Lung (tissue), 12 donors: Measurements from ENCODE around the gene MAN1A1. TPM values are rescaled to one million over a fixed set of nuclear protein-coding genes. Genes with fewer than 3 reads are reported as not detected.

Experiments
- ATAC-seq: fragments of 200-7000 bp; cut with Tn5 transposase; one replicate; pipeline ENCODE4 v1.9.1; 2020; ENCODE audit warnings: moderate number of reproducible peaks; ENCODE audit not compliant: insufficient read depth, low FRiP score
- DNase-seq, 3 donors: peaks; one replicate each; pipeline ENCODE4 v3.0.0-alpha.2; 2013 to 2017
- H3K27ac ChIP-seq, 2 donors: one replicate each; pipeline ENCODE4 v1.5.1; 2013; ENCODE audit warnings: mild to moderate bottlenecking in 2 of 2, moderate library complexity in 2 of 2, control low read depth in 1 of 2, inconsistent platforms in 1 of 2, low read depth in 1 of 2, low read length in 1 of 2
- H3K27me3 ChIP-seq, 3 donors: one replicate each; pipeline ENCODE4 v1.5.1; 2013; ENCODE audit warnings: low read length in 2 of 3; ENCODE audit not compliant: control insufficient read depth in 3 of 3, insufficient read depth in 3 of 3
- H3K36me3 ChIP-seq, 4 donors: one replicate each; pipeline ENCODE4 v1.5.1; 2013; ENCODE audit warnings: low read length in 4 of 4, mild to moderate bottlenecking in 1 of 4, moderate library complexity in 1 of 4; ENCODE audit not compliant: control insufficient read depth in 4 of 4, insufficient read depth in 4 of 4
- H3K4me1 ChIP-seq, 5 donors: one replicate each; pipeline ENCODE4 v1.5.1; 2013; ENCODE audit warnings: low read length in 5 of 5, mild to moderate bottlenecking in 2 of 5, moderate library complexity in 1 of 5; ENCODE audit not compliant: control insufficient read depth in 5 of 5, insufficient read depth in 5 of 5
- H3K4me3 ChIP-seq: one replicate; pipeline ENCODE4 v1.5.1; 2013; ENCODE audit warnings: mild to moderate bottlenecking, control low read depth, moderate library complexity
- H3K9ac ChIP-seq, 2 donors: one replicate each; pipeline ENCODE4 v1.5.1; 2013; ENCODE audit warnings: low read length in 2 of 2, control low read depth in 1 of 2; ENCODE audit not compliant: insufficient read depth in 1 of 2
- H3K9me3 ChIP-seq, 4 donors: one replicate each; pipeline ENCODE4 v1.5.1; 2013; ENCODE audit warnings: low read length in 3 of 4, mild to moderate bottlenecking in 1 of 4, moderate library complexity in 1 of 4; ENCODE audit not compliant: control insufficient read depth in 4 of 4, insufficient read depth in 3 of 4
- CTCF ChIP-seq: IDR thresholded peaks from 2 replicates; pipeline ENCODE4 v1.5.1; 2012; ENCODE audit warnings: mild to moderate bottlenecking; ENCODE audit errors: control extremely low read depth, extremely low read depth
- WGBS, 2 donors: extraction: QIAGEN DNeasy Blood & Tissue Kit; methylation state at CpG; one replicate each; pipeline ENCODE4 v1.1.7; 2013; 5-methylcytosine and 5-hydroxymethylcytosine counted together
- polyA plus RNA-seq, 2 donors: library from polyadenylated mRNA; stranded (reverse); fragments of 200-250 nt; gene quantifications; one replicate each; pipeline ENCODE4 v1.2.1, GENCODE V29; 2013
- total RNA-seq, 2 donors: library from RNA; depleted of rRNA in 1 of 2; stranded (reverse); fragments of >200 nt in 1 of 2; gene quantifications; one replicate each; pipeline ENCODE4 v1.2.1, GENCODE V29; 2014 to 2021
- donor health status: control.
- donor health status: control.
- donor health status: Bipolar disorder and iron deficiency.
- donor health status: healthy.
- donor health status: DM: yes; HTN: yes; CAD: no.

The MAN1A1 gene
- total and polyA plus RNA-seq, 4 donors = 13.9 to 71.0 (median 48.2) TPM

GRCh38 chr6:119370080-119370479 lies 20.5 kb upstream of the MAN1A1 start:
- ATAC-seq (no peak), DNase-seq (no peak)
- Histone ChIP-seq H3K4me1 (peaks cover 0 to 5% (median 2%) of the 10 kb centered on the region in 5 donors), H3K27me3 (no peaks in the 10 kb centered on the region), H3K9me3 (no peaks in the 10 kb centered on the region), H3K27ac (no peak overlapping the region), H3K9ac (no peak overlapping the region), H3K4me3 (no peak overlapping the region), H3K36me3 (no peaks in the 10 kb centered on the region)
- TF ChIP-seq CTCF = no peak
- WGBS, 2 donors = 92 to 94% methylated on average over 3 of the region's 3 CpGs

DNA sequence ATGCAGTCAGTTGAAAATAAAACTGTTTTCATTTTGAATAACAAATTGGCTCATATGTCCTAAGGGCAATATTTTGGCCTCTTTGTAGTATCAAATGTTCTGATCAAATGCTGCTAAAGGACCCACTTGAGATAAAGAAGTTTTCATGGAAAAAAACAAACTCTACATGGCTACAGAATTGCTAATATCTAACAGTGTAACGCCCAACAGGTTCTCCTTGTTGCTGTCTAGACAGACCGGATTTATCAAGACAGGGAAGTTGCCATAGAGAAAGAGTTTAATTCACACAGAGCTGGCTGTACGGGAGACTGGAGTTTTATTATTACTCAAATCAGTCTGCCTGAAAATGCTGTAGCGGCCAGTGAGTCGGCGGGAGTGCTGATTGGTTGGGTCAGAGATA lies 19.4 kb upstream of the MAN1A1 start:
- DNase-seq (peak in 2 of 3 donors; percentile 12 to 62), ATAC-seq (no peak)
- 74 to 91% methylated on average over 6 of the region's 6 CpGs for WGBS, 2 donors
- Histone ChIP-seq H3K9me3 (no peaks in the 10 kb centered on the region), H3K4me1 (peaks cover 0 to 5% (median 2%) of the 10 kb centered on the region in 5 donors), H3K4me3 (no peak overlapping the region), H3K9ac (no peak overlapping the region), H3K27ac (no peak overlapping the region), H3K27me3 (no peaks in the 10 kb centered on the region), H3K36me3 (no peaks in the 10 kb centered on the region)
- TF ChIP-seq CTCF = no peak

DNA sequence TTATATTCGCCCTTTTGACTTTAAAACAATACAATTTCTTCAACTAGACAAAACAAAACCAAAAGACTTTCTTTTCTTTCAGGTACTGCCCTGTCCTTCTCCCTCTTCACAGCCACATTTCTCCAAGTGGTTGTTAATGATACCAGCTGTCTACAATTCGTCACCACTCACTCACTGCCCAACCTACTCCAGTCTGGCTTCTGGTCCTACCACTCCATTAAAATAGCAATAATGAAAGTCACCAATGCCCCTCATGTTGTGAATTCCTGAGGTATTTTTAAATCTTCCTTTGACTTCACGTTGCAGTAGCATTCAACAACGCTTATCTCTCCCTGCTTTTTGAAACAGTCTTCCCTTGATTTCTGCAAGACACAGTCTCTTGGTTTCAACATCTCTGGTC lies 11.6 kb upstream of the MAN1A1 start:
- no peak for TF ChIP-seq CTCF
- H3K9ac ChIP-seq = no peak overlapping the region
- no peak for DNase-seq
- no peaks in the 10 kb centered on the region for H3K36me3 ChIP-seq
- H3K27ac ChIP-seq = no peak overlapping the region
- H3K4me1 ChIP-seq = peaks cover 0 to 6% (median 0%) of the 10 kb centered on the region in 5 donors
- ATAC-seq = no peak
- WGBS, 2 donors = 72 to 85% methylated on average over 4 of the region's 4 CpGs
- no peaks in the 10 kb centered on the region for H3K27me3 ChIP-seq
- H3K4me3 ChIP-seq = no peak overlapping the region
- no peaks in the 10 kb centered on the region for H3K9me3 ChIP-seq

DNA sequence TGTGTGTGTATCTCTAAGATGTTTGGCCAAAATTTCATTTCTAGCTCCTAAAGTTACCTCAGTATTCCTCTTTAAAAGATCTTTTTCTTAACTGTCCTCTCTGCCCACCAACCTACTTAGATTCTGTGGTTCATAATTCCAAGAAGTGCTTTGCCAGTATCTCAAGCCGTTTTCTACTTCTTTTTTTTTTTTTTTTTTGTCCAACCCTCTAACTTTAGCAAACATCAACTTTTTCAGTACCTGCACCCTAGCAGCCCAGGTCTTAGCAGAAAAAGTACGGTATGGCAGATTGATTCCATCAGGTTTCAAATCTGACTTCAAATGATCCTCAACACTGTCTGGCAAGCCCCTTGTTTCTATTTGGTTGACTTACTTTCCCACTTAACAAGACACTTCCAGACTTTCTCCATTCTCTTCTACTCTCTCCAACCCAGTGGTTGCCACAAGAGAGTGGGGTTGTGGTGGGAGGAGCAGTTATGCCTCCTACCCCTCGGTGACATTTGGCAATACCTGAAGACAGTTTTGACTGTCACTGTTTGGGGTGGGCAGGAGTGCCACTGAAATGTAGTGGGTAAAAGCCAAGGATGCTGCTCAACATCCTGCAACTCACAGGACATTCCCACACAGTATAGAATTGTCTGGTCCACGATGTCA lies 10.8 kb upstream of the MAN1A1 start:
- H3K4me3 ChIP-seq = no peak overlapping the region
- H3K9me3 ChIP-seq = no peaks in the 10 kb centered on the region
- no peak overlapping the region for H3K27ac ChIP-seq
- H3K9ac ChIP-seq = no peak overlapping the region
- WGBS, 2 donors = 44 to 61% methylated on average over 4 of the region's 4 CpGs
- TF ChIP-seq CTCF = no peak
- peaks cover 0 to 6% (median 0%) of the 10 kb centered on the region in 5 donors for H3K4me1 ChIP-seq
- ATAC-seq (no peak), DNase-seq (no peak)
- H3K36me3 ChIP-seq = no peaks in the 10 kb centered on the region
- no peaks in the 10 kb centered on the region for H3K27me3 ChIP-seq
